GM21723 (cell line): ENCODE results near the gene NPTXR.

Experiments used
- ATAC-seq: cut with Tn5 transposase; IDR thresholded peaks from one replicate; pipeline ENCODE4 v1.9.1; 2021; ENCODE audit warnings: mild to moderate bottlenecking, moderate library complexity; ENCODE audit not compliant: unreplicated experiment

The NPTXR gene

GRCh38 chr22:38853196-38853651, 9.4 kb upstream of the NPTXR start:
- no peak for ATAC-seq

- ATAC-seq = no peak
Measured at GRCh38 chr22:38852522-38852921, 8.7 kb upstream of the NPTXR start.

- no peak for ATAC-seq
Measured at GRCh38 chr22:38850941-38851849, 7.4 kb upstream of the NPTXR start.

- ATAC-seq = no peak
Measured at GRCh38 chr22:38850399-38850798, 6.6 kb upstream of the NPTXR start.

GRCh38 chr22:38849811-38850210, 6.0 kb upstream of the NPTXR start:
- no peak for ATAC-seq

GRCh38 chr22:38846412-38846811, 2.6 kb upstream of the NPTXR start:
- no peak for ATAC-seq

- ATAC-seq = no peak
Measured at GRCh38 chr22:38845004-38845740, 1.3 kb upstream of the NPTXR start.

GRCh38 chr22:38844315-38845003, 631 bp upstream of the NPTXR start:
- ATAC-seq = no peak

GRCh38 chr22:38843201-38843656, 599 bp downstream of the NPTXR start:
- ATAC-seq = no peak

- no peak for ATAC-seq
Measured at GRCh38 chr22:38842512-38843200, 1.2 kb downstream of the NPTXR start.

GRCh38 chr22:38841635-38842034, 2.2 kb downstream of the NPTXR start:
- ATAC-seq = no peak

GRCh38 chr22:38841211-38841610, 2.6 kb downstream of the NPTXR start:
- no peak for ATAC-seq

GRCh38 chr22:38840129-38840528, 3.7 kb downstream of the NPTXR start:
- ATAC-seq = no peak

- no peak for ATAC-seq
Measured at GRCh38 chr22:38839686-38840085, 4.1 kb downstream of the NPTXR start.

GRCh38 chr22:38837414-38837928, 6.4 kb downstream of the NPTXR start:
- no peak for ATAC-seq

GRCh38 chr22:38835888-38836301, 7.9 kb downstream of the NPTXR start:
- no peak for ATAC-seq

- ATAC-seq = no peak
Measured at GRCh38 chr22:38834991-38835390, 8.8 kb downstream of the NPTXR start.

- no peak for ATAC-seq
Measured at GRCh38 chr22:38834215-38834953, 9.4 kb downstream of the NPTXR start.

GRCh38 chr22:38833061-38833460, 10.8 kb downstream of the NPTXR start:
- ATAC-seq = no peak
